Stimulated activated CD8-positive, alpha-beta memory T cell treated with anti-CD3 and anti-CD28 coated beads, Interleukin-7, amount 100 ng/mL, for 4 hours (primary cell): ENCODE measurements around the gene MEF2D.

Experiments used
- DNase-seq, 2 donors: peaks; one replicate each; pipeline ENCODE4 v3.0.0-alpha.2; 2020; ENCODE audit warnings: low read depth in 2 of 2

Gene MEF2D

DNA sequence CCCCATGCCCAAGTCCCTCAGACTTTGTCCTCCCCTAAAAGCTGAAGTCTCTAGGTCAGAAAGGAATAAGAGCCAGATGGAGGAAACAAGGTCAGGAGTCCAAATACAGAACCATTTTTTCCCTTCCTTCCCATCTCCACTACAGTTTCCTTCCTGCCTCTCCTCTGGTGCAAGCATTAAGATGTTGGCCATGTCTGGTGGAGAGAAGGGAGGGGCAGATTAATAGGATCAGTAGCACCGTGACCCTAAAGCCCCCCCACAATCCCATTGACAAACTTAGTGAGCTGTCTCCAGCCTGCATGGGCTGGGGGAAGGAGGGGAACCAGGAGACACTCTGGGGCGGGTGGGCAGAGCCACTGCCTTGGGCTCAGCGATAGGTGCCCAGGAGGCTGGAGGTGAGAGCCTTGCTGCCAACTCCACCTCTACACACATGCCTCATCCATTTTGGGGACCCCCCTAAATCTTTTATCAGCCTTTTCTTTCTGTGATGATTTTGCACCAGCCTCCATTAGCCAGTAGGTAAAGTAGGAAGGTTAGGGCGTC is 71.8 kb downstream of the MEF2D start:
- DNase-seq: no peak

DNA sequence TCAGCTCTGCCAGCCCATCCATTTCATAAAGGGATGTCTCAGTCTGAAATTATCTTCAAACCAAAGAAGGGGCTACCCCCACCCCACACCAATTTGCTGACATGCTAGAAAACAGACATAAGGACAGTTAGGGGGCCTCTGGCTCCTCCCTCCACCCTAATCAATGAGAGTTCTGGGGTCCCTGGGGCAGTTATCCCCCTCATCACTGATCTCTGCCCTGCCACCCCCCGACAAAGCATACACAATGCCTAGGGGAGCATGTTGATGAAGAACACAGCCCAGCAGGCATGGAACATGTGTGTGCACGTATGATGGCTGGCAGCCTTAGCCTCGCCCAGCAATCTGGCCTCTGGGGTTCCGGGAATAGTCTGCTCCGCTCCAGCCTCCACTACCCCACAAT is 72.6 kb downstream of the MEF2D start:
- no peak for DNase-seq

DNA sequence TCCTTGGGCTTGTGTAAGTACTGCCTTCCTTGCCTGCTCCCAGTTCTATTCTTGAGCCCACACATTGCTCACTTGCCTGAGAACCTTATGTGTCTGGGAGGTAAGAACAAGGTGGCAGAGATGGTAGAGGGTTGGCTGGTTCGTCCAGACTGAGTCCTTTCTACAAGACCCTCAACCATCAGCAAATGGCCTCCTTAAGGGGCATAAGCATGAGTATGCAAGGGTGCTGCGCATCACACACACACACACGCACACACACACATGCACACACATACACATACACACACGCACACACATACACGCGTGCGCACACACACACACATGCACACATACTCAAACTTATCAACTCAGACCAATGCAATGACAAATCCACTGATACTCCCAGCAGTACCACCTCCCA is 74.6 kb downstream of the MEF2D start:
- no peak for DNase-seq

DNA sequence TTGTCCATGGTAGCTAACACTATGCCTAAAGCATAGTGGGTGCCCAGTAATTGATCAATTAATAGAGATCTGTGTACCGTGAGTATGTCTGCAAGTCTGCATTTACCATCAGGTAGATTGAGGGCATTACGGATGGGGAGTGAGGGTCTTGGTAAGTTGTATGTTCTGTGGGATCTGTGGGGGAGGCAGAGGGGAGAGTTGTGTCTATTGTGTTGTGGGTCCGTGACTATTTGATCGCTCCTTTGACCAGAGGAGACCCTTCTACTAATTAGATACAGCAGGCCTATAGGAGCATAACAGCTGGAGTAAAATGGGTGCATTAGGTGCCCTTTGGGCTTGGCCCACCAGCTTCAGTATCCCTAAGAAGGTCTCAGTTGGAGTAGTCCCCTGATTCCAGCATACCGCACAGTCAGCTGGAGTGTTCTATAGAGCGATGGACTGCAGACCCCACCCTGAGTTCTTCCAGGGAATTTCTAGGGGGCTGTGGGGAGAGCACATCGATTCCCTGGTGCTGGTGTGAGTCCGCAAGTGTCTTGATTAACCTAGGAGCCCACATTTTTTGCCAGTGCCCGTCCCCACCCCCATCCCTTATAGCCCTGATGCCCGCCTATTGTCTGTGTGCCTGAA is 75.7 kb downstream of the MEF2D start:
- DNase-seq: no peak

DNA sequence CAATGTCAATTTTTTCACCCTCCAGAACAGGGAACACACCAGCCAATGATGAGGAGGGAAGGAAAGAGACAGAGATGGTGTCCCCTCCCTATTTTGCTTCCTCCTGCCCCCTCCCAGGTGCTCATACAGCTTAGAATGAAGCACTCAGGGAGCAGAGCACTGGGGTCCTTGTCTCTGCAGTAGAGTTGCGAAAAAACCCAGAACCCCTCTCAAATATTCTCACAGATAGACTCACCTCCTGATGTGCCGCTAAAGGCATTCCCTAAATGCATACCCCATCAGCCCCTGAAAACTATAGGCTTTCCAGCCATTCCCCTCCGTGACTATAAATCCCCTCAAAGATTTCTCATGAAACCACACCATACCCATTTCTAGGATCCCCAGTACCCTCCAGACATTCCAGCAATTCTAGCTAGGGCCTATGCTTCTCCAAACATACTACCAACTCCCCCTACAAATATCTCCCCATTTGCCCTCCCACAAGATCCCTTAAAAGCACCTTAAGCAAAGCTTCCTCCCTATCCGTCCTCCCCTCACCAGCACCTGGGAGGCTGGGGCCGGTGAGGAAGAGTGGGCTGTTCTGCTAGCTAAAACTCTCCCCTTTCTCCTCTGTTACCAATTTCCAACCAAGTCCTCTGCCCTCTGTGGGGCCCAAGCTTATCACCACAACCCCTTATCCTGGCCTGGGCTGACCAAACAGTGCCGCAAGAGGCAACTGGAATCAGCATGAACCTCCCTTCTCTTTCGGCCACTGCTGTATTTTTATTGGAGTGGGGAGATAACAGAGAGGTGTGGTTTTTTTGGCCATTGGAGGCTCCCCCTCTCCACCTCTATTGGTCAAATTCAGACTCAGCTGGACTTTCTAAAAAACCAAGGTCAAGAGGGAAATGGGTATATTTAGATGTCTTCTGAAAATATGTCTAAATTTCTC is 76.9 kb downstream of the MEF2D start:
- no peak for DNase-seq

DNA sequence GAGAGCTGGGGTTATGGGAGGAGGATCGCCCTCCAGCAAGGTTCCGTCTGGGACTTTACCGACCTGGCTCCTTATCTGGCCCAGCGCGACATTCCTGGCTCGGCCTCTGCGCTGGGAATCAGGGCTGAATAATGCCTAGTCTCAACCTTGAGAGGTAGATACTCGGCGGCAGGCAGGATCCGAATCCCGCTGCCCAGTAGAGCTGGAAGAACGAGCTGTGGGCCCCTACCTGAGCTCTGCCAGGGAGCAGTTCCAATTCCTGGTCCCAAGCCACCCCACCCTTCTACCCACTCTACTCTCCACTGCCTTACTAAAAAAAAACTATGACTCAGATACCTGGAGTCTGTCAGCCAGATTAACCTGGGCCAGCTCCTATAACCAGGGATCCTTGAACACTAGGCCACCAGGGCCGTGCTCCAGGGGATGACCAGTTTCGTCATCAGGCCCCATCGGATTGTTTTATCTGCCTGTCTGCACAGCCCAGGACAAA is 77.9 kb downstream of the MEF2D start:
- no peak for DNase-seq

DNA sequence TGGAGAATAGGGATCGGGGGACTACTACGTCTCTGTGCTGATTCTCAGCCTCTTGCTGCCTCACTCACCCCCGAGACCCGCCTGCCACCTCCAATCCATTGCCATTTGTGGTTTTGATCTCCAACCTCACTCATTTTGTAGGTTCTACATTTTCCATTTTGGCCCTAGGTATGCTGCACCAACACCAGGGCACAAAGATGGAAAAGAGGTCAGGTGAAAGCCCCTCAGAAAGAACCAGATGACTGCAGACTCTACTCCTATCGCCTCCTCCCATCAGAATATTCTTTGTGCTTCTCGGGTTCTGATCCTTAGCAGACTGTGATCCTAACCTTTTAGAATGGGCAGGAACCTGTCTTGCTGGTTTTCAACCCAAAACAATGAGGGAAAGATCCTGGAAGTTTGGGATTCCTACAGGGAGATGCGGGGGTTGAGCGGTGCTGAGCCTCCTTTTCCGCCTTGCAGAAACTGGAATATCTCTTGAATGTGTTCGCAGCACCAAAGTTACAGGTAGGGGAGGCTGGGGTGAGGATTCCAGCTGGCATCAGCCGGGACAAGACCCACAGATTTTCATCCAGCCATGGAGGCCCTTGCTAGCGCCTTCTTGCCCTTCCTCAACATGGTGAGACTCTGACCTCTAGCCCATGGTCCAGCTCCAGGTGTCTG is 78.5 kb downstream of the MEF2D start:
- DNase-seq: no peak

DNA sequence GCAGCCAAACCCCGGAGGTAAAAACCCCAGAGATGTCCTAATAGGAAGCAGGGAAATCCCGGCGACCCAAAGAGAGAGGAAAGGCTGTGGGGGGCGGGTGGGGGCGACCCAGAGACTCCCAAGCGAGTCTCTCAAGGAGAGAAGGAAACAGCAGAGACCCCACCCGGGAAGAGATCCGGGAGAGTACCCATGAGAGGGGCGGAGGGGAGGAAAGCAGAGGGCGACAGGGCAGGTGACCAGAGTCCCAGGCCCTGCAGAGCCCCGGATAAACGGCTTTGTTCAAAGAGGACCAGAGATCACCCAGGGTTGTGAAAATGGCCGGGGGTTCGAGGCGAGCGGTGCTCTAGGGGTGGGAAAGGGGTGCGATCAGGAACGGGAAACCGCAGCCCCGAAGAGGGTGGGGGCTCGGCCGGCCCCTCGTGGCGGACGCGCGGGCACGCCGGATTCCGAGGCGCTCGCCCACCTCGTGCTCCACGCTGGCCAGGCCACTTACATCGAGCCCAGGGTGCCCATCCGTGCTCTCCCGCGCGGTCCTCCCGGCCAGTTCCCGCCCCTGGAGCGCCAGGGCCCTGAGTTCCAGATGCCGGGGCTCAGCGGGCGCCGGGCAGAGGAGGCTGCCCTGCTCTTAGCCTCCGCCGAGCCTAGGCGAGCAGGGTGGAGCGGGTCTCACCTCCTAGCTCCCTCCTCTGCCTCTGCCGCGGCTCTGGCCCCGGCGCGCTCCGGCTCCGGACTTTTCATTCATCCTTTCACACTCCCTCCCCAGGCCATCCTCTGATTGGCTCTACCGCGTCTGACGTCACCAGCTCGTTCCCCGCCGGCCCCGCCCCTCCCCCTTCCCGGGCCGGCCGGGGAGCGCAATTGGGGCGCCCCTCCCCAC is 79.3 kb downstream of the MEF2D start:
- peak; percentile 37 to 58 for DNase-seq

DNA sequence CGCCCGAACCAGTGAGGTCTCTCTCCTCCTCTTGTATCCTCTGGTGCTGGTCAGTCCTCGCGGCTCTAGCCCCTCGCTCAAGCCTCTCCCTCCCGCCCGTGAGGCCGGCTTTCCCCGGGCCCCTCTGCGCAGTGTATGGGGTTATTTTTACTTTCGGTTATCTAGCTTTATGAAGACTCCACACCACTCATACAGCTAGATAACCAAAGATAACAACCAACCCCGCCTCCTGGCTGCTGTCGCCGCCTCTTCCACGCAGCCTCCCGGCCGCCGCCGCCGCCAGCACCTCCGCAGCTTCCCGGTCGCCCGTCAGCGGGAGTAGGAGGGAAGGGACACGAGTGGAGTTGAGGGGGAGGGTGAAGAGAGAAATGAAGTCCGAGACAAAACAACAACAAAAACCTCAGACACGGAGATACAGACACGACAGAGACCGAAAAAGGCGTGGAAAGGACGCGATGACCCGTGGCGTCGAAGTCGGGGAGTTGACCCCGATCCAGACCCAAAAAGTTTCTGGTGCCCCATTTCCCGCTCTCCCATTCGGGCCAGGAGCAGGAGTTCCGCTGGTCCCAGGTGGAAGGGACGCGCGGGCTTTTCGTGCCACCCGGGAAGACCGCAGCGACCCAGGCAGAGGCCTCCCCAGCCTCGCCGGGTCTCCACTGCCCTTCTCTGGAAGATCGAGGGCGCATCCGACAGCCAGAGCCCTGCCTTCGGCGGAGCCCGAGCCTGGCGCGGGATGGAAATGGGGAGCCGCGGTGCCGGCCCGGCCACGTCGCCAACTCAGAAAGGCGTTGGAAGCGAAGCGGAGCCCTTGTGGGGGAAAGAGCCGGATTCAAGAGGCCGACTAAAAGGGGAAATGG is 80.1 kb downstream of the MEF2D start:
- DNase-seq: peak in 1 of 2 donors; percentile 34

DNA sequence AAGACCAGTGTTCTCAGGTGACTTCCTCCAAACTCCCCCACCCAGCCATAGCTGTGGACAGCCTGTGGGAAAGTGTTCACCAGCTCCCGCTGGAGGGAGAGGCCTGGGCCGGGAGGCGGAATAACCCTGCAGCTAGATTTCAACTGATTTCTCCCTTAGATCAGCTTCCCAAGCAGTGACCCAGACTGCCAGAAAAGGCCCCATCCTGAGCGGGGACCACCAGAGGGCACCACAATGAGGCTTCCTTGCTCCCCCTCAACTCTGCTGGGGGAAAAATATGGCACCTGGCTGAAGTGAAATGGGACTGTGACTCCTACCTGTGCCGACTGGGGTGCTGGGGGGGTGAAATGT is 80.7 kb downstream of the MEF2D start:
- DNase-seq: peak; percentile 37 to 38

DNA sequence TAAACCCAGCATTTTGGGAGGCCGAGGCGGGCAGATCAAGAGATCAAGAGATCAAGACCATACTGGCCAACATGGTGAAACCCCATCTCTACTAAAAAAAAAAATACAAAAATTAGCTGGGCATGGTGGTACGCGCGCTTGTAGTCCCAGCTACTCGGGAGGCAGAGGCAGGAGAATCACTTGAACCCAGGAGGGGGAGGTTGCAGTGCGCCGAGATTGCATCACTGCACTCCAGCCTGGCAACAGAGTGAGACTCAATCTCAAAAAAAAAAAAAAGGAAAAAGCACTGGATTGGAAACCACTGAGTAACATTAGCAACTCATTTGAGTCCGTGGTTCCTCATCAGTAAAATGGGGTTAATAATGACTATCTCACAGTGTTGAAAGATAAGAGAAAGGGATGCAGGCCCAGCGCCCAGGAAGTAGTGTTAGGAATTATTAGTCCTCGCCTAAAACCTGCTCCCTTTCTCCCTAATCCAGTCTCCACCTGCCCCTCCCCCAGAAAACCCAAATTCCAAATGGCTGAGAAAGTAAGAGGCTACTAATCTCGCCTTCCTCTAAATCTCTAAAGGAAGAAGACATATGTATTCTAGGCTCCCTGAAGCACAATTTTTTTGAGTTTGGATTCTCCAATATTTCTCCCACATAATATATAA is 82.0 kb downstream of the MEF2D start:
- no peak for DNase-seq

DNA sequence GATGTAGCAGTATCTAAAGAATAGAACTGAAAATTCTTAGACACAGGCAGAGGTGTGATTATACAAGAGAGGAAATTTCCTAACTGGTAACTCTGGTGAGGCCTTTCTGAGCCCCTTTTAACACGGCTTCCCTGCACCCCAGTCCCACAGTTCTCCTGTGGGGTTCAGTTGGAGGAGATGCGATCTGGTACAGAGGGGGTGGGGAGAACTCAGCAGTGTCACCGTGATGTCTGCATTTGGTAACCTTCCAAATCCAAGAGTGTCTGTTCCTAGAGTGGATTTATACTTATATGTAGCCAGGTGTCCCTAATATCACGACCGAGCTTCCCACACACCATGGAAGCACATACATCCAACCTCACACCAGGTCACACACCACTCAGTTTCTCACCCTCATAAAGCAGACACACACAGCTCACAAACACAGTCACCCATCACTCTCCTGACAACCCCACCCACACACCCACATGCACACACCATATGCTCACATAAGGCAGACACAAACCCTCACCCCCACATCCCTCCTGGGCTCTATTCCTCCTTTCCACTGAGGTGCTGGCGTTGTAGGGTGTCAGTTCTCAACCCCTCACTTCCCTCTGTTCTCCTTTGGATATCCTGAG is 83.1 kb downstream of the MEF2D start:
- no peak for DNase-seq

DNA sequence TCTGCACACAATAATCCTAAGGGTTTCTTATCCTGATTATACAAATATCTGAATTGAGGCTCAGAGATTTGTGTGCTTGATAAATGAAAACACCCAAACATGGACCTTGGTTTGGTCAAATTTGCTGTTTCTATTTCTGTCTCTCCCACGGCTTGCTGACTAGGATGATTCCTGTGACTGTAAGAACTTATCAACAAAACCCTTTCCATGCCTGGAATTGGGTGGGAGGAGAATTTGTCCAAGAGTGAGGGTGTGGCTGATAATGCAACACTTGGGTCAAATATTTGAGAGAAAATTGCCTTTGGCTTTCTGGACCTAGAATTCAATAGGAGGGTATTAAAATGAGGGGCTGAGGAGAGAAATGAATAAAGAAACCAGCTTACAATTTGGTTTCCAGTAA is 83.6 kb downstream of the MEF2D start:
- no peak for DNase-seq

DNA sequence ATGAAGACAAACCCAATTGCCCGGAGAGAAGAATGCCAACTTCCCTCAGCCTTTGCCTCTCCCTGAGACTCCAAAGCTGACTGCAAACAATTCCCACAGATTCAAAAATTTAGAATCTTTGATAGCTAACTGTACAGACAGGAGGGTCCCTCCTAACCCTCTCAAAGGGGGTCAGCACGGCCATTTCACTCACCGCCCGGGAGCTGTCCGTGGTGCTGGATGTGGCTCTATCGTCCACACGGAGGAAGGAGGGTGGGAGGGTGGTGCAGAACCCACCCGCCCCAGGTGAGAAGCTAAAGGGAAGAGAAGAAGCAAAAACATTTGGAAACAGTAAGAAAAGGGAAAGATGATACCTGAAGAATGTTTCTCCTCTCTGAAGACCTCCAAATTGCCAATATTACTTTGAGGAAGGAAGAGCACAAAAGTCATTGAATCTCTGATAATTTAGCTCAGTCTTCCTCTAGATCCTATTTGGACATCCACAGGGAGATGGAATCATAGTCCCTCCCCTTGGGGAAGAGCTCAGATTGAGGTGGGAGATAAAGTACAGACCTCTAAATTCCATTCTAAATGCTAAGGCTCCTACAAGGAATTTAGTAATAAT is 86.0 kb downstream of the MEF2D start:
- DNase-seq: no peak
